GM18867 (cell line): ENCODE measurements around the gene PRKAR1B.

Source experiments
- ATAC-seq: cut with Tn5 transposase; IDR thresholded peaks from one replicate; pipeline ENCODE4 v1.9.1; 2021; ENCODE audit warnings: mild to moderate bottlenecking, moderate library complexity; ENCODE audit not compliant: unreplicated experiment

PRKAR1B gene

DNA sequence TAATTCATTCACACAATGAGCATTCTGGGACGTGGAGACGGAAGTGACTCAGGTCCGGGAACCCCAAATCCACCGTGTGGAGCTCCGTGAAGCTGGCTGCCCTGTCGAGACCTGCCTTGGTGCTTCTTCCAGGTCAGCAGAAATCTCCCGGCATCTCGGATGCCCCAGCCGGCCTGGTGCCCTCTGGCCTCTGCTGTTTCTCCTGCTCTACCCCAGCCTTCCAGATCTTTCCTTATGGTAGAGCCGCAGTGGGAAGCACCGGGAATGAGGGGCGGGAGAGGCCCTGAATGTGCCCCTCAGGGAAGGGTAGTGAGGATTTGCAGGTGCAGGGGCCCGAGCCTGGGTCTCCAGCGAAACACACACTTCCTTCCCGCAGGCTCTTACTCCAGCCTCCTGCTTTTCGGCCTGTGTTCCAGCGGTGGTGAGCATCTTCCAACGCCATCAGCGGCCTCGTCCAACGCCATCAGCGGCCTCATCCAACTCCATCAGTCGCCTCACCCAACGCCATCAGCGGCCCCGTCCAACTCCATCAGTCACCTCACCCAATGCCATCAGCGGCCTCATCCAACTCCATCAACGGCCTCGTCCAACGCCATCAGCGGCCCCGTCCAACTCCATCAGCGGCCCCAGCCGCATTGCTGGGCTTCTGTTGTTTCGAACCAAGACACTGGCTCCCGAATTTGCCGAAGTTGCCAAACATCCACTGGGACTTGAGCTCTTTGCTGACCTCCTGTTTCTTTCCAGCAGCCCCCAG lies 150.4 kb downstream of the PRKAR1B start:
- no peak for ATAC-seq

DNA sequence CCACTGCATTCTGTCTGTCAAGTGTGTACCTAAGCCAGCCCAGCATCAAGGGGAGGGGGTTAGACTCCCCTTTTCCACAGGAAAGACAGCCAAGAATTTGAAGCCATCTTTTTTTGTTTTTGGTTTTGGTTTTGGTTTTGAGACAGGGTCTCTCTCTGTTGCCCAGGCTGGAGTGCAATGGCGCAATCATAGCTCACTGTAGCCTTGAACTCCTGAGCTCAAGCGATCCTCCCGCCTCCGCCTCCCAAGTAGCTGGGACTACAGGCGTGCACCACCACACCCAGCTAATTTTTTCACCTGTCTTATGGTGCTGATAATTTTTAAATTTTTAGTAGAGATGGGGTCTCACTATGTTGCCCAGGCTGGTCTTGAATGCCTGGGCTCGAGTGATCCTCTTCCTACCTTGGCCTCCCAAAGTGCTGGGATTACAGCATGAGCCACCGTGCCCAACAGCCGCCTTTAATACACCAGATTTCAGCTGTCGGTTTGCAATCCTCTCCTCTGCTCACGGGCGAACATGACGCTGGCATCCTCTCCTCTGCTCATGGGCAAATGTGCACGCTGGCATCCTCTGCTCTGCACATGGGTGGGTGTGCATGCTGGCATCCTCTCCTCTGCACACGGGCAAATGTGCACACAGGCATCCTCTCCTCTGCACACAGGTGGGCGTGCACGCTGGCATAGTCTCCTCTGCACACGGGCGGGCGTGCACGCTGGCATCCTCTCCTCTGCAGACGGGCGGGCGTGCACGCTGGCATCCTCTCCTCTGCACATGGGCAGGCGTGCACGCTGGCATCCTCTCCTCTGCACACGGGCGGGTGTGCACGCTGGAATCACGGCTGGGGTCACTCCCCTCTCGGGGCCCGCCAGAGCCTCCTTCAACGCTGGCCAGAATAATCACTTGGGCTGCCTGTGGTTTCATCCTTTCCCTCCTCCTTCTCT lies 151.4 kb downstream of the PRKAR1B start:
- ATAC-seq, result no peak

DNA sequence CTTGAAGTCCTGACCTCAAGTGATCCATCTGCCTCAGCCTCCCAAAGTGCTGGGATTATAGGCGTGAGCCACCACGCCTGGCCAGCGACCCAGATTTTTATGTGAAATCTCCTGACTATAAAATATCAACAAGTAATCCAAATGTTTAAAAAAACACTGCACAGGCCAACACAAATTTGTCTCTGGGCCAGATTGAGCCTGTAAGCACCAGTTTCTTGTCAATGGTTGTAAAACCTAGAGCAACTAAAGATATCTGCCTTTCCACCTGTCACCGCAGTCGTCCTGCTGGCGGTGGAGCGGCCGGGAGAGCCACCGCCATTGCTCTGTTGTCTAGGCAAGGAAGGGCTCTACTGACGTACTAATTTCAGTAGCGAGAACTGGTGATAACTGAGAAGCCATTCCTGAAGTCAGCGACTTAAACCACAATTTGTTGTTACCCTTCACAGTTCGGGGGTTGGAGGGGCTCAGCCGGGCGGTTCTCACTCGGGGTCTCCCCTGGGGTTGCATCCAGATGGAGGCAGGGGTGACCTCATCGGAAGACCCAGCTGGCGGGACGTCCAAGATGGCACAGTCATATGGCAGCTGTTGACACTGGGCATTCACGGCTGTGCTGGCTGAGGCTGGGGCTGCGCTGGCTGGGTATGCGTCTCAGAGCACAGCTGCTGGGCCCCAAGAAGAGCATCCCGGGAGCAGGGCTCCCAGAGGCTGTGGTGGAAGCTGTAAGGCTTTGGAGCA lies 152.3 kb downstream of the PRKAR1B start:
- ATAC-seq, result no peak

DNA sequence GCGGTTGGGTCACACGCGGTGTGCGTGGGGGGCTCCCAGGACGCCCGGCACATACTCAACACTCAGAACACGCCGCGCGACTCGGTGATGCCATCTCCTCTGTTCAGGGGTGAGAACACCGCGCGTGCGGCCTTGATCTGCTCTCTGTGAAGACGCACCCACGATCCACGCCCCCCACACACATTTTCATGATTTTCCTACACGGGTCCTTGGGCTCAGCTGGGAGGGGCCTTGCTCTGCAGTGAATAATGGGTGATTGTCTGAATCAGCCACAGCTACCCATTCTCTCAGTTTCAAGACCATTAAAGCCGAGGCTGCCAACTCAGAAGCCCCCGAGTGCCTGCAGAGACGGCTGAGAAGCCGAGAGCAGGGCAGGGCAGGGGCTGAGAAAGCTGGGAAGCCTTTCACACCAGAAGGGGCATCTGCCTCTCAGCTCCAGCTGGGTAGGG lies 153.1 kb downstream of the PRKAR1B start:
- ATAC-seq, result no peak

DNA sequence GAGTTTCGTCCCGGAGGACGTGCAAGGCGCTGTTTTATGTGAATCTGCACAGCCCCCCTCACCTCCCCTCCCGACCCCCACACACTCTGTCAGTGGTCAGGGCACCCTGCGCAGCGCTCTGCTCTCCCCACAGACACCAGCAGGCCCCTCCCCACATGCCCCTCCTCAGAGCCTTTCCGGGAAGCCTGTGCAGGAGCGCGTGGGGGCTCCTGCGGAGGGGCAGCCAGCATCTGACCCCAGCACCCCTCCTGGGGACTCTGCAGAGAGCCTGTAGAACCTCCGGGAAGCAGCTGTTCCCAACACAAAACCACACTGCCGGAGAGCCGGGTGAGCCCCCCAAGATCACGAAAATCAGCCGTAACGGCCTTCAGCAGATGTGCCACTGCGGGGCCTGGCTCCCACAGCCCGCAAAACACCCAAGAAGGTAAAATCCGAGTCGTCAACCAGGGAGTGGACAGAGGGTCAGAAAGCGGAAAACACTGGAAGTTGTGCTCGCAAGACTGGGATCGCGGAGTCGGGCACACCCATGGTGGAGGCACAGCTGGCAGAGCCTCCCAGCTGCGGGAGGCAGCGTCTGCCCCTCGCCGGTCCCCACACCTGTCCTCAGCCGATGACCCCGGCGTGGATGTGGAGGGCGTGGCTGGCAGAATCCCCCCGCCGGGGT lies 153.7 kb downstream of the PRKAR1B start:
- ATAC-seq, result no peak

DNA sequence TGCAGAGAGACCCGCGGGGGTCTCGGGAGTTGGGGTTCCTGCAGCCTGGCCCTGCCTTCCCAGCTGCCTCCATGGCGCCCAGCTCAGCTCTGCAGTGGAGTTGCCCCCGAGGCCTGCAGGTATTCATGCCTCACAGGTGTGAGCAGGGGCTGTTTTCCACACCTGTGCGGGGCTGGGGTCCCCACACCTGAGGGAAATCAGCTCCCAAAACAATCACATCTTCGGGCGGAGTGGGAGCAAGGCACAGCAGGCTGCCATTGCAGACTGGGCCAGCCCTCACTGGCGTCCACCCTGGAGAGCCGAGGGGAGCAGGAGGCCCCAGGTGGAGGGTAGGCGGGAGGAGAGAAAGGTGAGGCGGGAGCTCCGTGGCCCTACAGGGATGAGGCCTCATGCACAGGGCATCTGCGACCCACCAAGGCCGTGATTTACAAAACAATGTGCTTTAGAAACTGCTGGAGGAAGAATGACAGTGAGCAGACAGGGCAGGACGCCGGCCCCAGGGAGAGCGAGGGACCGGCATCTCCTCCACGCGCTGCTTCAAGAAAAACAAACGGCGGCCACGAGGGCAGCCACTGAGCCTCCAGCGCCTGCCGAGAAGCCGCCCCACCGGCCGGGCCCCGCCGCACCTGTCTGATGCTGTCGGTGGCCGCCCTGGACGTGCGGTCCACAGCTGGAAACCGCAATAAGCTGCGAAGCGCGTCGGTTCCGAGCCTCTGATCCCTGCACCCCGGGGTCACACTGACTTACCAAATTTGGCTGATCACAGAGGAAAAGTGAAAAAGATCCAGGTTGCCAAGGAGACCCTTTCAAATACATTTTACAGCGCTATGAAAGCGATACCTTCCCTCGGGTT lies 154.4 kb downstream of the PRKAR1B start:
- ATAC-seq, result no peak

DNA sequence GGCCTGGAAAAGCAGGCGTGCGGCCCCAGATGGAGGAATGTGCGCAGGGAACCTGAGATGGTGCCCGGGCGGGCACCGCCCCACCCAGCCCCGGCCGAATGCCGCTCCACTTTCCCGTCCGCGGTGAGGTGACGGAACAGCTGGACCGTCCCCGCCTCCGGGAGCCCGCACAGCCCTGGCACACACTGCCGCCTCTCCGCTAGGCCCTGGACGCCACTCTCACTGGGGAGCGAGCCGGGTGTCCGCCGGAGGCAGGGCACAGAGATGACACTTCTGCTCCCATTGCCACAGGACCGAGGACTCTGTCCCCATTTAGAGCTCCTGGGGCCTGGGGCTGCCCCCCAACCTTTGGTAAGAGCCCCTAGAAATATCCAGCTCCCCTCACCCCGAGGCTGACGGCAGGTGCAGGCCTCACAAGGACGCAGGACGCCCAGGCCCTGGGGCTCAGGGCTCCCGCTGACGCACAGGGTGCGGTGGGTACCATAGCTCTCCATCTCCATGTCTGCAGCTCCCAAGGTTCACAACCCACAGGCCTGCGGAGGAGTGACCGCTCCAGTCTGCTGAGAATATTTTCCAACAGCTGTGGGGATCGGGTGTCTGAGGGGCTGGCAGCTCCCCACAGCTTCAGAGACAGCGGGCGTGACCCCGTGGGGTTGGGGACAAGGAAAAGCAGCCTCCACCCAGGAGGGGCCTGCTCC lies 155.2 kb downstream of the PRKAR1B start:
- ATAC-seq, result no peak

DNA sequence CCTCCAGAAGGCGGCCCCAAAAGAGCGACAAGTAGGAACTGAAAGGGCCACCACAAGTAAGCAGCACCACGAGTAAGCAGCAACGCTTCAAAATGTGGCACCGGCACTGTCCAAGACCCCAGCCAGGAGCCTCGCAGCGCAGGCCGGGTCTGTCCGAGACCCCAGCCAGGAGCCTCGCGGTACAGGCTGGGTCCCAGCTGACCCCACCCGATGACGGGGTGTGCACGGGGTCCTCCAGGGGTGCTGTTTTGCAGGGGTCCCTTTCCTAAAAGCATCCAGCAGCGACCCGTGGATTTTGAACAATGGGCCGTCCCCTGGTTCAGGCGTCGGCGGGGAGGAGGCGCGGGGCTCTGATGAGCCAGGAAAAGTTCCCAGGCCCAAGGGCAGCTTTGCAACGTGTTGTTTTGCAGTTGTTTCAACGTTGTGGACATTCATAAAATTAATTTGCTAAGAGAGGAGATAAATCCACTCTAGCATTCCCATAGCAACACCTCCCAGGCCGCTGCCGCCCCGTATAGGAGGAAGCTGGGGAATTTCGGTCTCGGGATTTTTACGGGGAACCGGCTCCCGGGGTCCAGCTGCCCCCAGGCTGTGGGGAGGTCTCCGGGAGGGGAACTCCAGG lies 155.9 kb downstream of the PRKAR1B start:
- ATAC-seq, result no peak

DNA sequence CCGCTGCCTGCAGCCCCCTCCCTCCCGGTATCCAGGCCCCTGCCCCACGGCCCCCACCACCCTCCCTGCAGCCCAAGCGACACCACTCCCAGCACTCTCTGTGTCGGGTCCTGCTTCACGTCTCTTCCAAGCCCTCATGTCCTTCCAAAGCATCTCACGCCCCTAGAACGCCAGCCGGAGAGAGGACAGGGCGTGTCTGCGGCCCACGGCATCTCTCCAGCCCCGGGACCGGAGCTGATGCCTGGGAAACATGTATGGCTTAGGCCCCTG lies 156.3 kb downstream of the PRKAR1B start:
- no peak for ATAC-seq

DNA sequence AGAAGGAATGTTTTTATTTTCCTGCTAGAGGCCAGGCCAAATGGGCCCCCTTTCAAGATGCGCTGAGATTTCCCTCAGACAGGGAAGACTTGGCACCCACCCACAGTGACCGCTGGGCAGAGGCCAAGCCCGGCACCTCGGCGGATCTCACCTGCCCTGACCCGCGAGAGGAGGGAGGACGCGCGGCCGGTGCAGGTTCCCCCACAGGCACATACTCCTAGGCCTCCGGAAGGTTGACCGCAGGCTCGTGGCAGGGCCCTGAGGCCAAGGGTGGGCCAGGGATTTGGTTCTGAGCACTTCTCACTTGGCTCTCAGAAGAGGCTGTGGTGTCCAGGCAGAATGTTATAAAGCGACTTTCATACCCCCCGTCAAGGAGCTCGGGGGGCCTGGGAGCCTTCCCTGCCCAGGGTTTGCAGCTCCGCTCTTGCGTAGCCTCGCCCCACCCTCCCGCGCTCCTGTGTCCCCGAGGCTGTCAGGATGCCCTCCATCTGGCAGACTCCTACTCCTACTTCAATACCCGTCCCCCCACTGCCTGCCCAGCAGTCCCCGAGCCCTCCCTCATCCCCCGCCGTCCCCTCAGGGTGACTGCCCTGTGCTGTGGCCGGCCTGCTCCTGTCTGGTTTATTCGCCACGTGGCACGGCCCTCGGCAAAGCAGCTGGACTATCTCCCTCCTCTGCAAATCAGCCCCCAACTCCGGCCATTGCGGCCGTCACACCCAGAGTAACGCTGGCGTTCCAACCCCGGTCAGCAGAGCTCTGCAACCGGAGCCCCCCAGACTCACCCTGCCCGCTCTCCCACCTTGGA lies 156.9 kb downstream of the PRKAR1B start:
- ATAC-seq, result no peak

DNA sequence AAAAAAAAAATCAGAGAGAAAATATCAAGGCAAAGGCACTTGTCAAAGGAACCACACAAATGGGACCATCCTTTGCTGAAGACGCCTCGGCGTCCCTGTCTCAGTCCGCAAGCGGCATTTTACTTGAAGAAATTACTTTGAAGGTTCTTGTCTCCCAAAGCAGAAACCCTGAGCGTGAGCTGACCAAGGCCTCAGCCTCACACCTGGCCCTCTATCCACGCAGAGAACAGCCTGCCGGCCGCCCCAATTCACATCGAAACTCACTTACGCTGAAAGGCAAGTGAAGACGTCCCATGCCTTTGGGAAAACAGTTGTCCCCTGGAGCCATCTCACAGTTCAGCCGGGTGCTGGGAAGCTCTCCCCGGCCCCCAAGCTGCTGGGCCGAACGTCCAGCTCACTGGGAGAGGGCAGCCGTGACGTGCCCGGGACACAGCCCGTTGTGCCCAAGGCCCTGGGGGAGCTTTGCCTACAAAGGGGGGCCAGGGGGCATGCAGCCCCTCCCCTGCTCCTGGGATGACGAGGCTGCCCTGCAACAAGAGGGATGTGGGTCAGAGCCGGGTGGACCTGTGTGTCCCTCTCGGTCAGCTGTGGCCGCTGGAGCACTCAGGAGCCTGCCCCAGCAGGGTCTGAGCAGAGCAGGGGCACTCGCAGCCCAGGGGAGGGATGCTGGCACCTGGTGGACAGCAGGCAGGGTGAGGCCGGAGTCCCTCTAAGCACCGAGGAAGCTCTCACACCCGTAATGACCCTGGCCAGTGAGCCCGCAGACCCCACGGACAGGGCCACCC lies 157.8 kb downstream of the PRKAR1B start:
- no peak for ATAC-seq

DNA sequence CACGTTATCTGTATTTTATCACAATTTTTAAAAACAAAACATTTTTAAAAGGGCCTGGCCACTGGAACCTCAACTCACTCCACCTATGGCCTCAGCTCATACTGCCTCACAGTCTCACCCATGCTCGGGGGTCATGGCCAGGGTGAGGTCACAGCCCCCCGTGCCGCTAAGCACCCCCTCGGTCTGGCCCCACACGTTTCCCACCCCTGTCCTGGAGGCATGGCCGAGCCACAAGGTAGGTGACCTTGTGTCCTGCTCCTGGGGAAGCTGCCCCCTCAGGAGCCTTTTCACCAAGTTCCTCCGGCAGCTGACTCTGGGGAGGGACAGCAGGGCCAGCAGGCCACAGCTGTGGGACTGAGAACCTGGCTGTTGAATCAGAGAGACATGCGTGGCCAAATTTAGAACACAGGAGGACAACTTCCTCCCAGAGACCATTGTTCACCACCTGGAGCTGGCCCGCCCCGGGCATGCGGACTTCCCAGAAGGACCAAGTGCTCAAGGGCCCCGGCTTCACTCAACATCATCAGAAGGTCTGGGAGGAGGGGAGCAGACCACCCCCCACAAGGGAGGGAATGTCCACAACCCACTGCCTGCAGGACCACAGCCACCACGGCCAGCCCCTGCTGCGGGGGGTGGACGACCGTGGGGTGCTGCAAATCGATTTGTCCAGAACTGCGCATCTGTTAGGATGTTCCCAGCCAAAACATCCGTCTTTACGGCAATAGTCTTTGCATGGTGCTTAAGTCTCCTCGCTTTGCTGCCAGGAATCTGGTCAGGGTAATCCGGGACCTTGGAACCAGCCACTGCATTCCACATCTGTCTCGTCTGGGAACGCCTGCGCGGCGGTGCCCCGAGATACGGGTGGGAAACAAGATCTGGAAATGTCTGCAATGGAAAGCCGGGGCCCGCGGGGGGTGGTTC lies 158.8 kb downstream of the PRKAR1B start:
- ATAC-seq, result no peak

DNA sequence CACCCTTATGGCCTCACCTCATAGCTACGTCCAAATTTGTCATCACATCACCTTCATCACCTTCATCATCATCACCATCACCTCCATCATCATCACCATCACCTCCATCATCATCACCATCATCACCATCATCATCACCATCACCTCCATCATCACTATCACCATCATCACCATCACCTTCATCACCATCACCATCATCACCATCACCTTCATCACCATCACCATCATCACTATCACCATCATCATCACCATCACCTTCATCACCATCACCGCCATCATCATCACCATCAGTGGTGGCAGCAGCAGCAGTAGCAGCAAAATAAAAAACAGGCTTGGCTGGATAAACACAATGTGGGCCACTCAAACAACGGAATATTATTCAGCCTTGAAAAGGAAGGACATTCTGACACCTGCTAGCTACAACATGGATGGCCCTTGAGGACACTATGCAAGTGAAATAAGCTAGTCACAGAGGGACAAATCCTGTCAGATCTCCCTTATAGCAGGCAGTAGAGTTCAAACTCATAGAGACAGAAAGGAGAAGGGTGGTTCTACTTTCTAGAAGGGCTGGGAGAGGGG lies 159.7 kb downstream of the PRKAR1B start:
- no peak for ATAC-seq

DNA sequence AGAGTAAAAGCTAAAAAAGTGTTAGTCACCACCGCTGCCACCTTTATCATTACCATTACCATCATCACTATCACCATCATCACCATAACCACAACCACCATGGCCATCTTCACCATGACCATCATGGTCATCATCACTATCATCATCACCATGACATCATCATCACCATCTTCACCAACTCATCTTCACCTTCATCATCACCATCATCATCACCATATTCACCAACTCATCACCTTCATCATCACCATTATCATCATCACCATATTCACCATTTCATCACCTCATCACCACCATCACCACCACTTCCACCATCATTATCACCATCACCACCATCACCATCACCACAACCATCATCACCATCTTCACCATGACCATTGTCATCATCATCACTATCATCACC lies 161.0 kb downstream of the PRKAR1B start:
- ATAC-seq, result no peak

DNA sequence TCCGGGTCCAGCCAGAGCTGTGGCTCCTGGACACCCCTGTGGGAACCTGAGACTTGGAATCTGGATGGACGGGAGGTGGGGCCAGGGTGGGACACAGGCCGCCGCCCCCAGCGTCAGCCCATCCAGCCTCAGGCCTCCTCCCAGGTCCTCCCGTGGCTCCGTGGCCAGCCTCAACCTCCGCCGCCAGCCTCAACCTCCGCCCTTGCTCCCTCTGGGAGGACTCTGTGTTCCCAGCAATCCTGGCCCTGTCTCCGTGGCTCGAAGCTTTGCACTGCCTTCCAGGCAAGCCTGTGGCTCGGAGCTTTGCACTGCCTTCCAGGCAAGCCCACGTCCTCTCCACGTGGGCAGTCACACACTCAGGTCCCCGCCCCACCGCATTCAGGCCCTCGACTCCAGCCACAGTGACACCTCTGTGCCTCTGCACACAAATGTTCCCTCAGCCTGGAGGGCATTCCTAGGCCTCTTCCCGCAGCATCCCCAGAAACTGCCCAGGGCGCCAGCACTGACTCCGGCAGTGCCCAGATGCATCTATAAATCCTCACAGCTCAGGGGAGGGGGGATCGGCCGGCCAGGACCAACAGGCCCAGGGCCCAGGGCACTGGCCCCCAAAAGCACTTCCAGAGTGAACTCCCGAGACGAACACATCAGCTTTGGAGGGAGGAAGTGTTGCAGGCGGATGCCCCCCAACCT lies 162.8 kb downstream of the PRKAR1B start:
- ATAC-seq, result no peak
